AG08396 (cell line): ENCODE measurements around the gene PRG2.
"Not testable (repeated sequence)": the region's sequence is repeated elsewhere in the genome, so short reads cannot be mapped to it uniquely, and the experiment has no call there.

Experiments used
- DNase-seq: peaks from one replicate; pipeline ENCODE4 v3.0.0; 2012; ENCODE audit warnings: low spot score, mixed read lengths

The PRG2 gene

DNA sequence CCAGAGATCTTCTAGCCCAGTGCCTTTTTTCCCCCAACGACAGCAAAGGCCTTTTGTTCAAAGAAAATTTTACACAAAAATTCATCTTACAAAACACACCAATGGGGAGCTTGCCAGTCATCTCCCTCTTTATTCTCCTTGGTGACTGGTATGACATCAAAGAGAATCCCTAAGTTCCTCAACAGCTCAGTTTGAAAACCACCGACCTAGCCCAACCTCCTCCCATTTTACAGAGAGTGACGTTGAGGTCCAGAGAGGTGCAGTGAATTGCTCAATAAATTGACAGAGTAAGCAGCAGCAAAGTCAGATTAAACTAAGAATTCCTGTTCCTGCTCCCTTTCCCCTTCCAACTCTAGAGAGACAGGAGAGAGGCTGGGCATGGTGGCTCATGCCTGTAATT is 28.7 kb upstream of the PRG2 start:
- DNase-seq = no peak

DNA sequence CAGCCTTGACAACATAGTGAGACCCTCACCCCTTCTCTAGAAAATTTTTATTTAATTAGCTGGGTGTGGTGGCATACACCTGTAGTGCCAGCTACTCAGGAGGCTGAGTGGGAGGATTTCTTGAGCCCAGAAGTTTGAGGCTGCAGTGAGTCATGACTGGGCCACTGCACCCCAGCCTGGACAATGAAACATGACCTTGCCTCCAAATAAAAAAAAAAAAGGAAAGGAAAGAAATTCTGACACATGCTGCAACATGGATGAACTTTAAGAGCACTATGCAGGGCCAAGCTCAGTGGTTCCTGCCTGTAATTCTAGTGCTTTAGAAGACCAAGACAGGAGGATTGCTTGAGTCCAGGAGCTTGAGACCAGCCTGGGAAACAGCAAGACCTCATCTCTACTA is 27.7 kb upstream of the PRG2 start:
- DNase-seq = no peak

DNA sequence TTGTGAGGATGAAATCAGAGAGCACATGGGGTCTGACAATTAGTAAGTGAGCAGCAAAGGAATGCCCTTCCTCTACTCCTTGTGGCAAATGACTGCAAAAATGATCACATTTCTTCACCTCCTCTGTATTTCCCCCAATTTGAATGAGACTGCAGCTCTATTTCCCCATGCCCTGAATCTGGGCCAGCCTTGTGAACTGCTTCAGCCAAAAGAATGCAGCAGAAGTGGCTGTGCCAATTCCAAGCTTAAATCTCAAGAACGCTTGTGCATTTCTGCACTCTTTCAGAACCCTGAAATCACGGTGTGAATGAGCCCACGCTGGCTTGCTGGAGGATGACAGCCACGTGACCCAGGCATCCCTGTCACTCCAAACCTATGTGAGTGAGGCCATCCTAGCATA is 26.6 kb upstream of the PRG2 start:
- DNase-seq = peak; percentile 47

DNA sequence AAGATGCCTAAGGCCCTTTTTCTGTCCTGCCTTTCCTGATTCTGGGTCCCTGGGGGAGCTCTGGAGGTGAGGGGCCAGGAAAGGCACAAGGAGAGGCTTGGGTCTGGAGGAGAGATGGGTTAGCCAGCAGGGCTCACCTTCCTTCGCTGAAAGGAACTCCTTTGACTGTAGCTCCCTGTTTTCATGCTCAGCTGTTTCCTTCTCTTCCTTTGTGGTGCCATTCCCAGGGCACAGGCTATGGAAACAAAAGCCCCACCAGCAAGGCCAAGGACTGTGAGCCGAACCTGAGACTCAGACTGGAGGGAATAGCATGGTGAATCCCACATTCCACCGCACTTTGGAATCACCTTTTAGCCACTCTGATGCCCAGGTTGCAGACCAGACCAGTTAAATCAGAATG is 26.0 kb upstream of the PRG2 start:
- no peak for DNase-seq

DNA sequence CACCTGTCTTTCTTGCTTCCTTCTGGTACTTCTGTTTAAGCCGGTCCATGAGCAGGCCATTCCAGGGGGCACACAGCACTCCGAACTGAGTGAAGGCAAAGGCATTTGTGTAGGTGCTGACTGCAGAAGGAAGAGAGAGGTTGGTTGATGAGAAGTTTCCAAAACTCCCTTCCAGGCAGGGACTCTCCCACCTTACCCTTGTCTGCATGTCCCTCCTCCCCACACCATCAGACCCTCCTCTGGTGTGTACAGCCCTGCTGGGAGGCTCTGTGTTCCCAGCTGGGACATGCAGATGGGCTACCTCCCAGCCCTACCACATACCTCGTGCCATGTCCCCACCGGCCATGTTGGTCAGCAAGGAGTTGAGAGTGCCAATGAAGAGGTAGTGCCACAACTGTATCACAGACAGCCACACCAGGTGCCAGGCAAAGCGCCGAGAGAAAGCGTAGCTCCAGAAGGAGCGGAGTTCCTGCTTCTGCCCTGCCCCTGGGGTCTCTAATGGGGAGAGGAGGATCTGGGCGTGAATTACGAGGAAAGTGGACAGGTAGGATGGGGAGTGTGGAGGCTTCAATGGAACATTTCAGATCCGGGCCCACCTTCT is 24.3 kb upstream of the PRG2 start:
- no peak for DNase-seq

DNA sequence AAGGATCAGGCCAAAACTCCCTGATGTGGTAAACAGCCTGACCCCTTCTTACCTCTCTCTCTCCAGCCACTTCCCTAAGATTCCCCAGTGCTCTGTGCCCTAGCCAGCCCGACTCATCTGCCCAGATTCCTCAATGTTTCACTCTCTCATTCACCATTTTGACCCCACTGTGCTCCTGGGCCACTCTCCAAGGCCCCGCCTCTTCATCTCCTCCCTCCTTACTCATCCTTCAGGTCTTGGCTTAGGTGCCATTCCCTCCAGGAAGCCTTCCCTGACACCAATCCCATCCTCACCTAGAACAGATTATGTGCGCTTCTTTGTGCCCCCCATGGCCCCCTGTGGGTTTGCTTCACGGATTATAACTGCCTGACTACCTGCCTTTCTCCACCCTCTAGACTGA is 23.2 kb upstream of the PRG2 start:
- DNase-seq = no peak

DNA sequence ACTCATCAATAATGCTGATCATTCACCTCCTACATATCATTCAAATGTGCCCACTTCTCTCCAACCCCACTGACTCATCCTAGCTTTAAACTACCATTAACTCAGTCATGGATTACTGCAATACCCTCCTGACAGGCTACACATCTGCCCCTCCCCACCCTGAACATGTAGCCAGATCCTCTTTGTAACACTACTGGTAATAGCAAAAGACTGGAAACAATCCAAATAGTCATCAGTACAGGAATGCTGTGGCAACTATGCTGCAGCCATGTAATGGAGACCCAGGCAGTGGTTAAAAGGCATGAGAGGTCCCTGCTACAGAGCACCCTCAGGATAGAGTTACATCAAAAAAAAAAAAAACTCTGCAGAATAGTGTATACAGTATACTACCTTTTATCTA is 19.8 kb upstream of the PRG2 start:
- DNase-seq = peak; percentile 51

DNA sequence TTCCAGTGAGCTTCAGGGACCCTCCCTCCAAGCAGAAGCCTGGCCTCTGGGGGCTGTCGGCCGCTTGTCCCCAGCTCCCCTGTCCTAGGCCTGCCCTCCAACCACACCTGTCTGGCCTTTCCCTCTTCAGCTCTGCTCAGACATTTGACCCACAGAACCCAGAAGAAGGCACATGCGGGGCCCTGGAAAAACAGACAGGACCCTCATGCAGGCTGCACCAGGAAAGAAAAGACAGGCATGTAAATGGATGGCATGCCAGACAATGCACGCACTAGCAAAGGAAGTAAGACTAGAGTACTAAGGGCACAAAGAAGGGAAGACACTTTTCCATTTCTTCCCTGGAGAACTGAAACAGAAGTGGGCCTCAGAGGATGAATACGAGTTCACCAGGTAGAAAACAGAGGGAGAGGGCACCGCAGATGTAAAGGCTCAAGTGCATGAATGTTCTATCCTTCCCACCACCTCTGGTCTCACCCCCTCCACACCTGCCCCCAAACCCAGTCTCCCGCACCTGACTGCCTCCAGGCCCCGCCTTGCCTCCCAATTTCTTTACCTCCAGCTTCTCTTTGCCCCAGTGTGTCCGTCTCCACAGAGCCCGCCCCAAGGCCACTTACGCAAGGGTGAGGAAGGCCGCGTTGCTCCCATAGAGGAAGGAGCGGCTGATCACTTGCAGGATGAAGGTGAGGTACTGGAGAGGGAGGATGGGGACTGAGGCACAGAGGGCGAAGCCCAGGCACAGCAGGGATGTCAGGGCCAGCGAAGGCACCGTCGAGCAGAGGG is 19.1 kb upstream of the PRG2 start:
- DNase-seq = no peak

DNA sequence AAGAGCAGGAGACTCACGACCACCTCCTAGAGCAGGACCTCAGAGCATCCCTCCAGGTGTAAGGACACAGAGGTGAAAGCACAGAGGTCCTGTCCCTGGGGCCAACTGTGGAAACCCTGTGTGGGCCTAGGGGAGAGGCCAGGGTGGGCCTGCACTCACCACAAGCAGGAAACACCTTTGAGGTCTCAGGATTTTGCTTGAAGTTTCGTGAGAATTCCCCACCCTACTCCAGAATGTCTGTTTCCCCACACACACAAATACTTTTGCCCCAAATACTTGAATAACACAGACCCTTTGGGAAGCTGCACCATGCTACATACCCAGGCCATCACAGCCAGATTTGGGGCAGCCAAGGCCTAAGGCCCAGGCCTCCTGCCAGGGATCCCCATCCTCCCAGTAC is 18.3 kb upstream of the PRG2 start:
- DNase-seq = no peak

DNA sequence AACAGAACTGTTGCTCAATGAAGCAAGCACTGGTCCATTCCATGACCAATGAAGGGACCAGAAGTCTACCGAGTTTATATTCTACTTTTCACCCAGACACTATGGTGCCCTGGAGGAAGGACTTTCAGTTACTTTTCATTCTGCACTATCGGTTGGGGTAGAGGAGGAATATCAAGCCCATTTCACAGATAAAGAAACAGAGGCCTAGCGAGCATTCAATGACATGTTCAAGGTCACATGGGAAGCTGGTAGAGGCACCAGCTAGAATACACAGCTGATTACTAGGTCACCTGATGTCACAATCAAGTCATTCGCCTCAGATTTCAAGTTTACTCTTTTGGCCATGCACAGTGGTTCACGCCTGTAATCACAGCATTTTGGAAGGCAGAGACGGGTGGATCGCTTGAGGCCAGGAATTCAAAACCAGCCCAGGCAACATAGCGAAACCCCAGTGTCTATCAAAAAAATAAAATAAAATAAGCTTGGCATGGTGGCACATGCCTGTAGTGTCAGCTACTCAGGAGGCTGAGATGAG is 17.6 kb upstream of the PRG2 start:
- no peak for DNase-seq

DNA sequence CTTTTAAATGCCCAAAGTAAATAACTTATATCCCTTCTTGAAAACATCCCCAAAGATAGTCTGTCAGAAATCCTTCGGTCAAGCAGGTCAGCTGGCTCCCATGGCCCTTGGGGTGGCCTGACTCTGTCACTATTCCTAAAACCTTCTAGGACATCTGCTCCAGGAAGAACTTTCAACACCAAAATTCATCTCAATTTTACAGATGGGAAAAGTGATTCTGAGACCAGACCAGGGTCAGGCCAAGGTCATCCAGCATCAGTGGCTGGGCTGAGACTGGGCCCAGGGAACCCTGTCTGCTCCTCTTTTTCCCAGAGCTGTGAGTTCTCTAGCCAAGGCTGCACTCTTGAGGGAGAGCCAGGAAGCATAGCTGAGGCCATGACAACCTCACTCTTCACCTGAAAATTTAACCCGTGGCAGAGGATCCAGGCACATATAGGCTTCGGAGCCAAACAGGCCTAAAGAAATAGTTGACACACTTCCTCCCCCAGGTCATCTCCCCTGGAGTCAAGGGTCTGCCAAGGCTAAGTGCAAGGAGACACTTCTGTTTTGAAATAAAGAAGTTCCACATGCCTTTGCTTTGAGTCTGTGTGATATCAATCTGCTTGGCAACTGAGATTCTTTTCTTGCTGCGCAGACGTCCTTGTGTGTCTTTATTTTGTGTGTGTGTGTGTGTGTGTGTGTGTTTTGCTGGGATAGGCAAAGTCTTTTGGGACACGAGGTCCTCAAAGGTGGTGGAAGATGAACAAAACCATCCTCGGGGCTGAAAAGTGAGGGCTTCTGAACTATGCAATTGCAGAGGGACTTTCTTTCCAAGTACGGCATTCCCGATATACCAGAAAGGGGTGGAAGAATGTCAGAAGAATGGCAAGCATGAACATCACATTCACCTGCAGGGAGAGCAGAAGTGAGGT is 16.8 kb upstream of the PRG2 start:
- DNase-seq = no peak

DNA sequence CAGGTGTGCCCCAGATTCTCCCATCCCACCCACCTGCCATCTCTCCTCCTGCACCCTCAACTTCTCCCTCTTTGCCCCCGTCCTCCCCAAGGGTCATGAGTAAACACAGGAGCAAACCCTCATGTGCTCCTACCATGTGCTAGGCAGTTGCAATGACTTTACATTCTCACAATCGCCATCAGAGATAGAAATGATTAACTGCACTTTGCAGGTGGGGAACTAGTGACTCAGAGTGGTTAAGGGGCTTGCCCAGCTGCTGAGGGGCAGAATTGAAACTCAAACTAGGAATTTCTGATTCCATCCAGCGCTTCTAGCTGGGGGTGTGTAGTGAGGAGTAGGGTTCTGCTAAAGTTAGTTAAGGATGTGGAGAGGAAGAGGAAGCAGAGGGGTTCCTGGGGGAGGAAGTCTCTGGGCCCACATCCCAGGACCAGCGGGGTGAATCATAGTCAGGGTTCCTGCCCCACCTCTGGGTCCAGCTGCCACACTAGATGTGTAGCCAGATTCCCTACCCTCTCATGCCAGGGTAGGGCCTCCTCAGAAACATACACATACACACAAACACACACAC is 16.0 kb upstream of the PRG2 start:
- DNase-seq = no peak

DNA sequence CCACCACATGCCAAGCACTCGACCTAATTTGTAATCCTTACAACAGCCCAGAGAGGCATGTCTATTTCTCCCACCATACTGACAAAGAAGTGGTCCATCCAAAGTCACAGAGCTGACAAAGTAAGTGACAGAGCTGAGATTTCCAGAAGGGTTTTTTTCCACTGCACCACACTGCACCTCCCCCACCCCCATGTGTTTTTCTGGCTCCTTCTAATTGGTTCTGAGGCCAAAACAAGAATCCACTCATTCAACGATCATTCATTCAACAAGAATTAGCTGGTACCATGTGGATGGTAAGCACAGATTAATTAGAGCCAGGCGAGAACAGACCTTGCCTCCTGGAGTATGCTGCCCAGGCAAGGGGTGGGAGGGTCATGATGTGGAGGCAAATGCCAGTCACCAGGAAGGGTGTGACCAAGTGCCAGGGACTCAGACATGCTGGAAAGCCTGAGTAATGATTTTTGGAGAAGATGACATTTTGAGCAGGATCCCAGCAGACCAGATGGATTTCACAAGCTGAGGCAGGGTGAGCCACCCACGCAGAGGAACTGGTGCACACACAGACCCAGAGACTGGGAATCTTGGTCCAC is 14.9 kb upstream of the PRG2 start:
- DNase-seq = no peak

DNA sequence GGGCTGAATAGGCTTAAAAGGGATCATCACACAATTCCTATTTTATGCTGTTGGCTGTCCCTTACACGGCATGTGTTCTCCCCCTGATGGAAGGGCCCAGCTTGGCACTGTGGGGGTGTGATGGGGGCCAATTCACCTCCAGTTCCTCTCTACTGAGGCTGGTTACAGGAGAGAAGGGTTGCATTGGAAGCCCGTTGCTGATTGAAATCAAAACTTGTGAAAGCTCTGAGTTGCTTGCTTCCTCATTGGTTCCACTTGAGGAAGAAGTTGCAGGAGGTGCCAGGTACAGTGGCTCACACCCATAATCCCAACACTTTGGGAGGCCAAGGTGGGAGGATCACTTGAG is 13.3 kb upstream of the PRG2 start:
- no peak for DNase-seq

DNA sequence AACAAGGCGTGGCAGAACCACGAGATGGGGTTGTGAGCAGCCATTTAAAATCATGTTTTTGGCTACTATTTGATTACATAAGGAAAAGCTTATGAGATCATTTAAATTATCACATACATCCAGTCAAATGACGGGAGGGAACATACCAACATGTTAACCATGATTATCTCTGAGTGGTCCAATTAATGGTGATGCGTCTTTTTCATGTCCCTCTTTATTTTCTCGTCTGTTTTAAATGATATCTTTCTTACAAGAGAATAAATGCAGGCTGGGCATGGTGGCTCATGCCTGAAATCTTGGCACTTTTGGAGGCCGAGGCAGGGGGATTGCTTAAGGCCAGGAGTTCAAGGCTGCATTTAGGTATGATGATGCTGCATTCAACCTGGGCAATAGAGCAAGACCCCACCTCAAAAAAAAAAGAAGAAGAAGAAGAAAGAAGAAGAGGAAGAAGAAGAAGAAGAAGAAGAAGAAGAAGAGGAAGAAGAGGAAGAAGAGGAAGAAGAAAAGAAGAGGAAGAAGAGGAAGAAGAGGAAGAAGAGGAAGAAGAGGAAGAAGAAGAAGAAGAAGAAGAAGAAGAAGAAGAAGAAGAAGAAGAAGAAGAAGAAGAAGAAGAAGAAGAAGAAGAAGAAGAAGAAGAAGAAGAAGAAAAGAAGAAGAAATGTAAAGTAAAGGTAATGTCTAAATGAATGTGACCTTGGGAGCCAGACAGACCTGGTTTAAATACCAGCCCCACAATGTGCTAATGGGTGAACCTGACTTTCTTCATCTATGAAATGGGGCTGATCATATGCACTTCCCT is 12.8 kb upstream of the PRG2 start:
- not testable (repeated sequence) for DNase-seq

DNA sequence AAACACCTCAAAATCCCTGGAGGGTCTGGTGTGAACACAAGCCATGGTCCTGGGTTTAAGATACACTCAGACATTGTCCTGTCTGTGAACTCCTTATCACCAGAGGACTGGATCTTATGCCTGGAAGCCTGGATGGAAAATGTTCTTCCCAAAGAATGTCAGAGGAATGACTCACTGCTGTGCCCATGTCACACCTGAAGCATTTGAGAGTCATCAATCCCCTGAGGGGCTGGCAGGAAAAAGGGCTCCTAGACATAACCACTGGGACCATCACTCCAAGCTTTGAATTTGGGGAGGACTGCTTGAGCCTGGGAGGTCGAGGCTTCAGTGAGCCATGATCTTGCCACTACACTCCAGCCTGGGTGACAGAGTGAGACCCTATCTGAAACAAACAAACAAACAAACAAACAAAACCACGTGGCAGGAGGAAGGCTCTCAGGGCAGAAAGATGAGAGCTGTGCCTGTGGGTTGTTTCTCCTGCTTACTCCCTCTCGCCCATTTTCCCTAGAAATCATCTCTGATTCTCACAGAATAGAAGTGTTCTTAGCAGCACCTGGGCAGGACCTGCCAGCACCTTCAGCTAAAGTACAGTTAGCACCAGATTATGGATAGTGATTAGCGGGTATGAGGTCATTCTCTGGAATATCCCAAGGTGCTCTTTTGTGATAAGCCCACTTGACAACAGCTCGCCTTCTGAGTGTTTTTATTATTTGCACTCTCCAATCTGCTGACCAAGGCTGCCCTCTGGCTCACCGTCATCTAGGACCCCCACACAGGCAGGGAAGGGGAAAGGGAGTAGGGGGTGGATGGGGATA is 11.9 kb upstream of the PRG2 start:
- DNase-seq = no peak

DNA sequence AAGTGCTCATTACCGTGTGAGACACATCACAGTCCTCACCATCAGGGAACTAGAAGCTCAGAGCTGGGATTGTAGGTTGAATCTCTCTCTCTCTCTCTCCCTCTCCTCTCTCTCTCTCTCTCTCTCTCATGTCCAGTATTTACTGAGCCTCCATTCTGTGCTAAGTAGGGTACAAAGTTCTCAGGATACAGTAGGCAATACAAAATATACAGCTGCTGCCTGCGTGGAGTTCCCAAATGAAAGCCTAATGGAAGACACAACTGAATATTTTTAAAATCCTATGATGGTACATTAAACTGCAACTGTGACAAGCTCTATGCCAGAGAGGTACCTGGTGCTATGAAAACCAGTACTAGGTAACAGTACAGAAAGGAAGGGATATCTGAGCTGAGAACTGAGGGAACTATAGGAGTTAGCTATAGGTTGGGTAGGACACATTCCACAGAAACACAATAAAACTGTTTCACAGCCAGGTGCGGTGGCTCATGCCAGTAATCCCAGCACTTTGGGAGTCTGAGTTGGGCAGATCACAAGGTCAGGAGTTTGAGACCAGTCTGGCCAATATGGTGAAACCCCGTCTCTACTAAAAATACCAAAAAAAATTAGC is 9.6 kb upstream of the PRG2 start:
- no peak for DNase-seq

DNA sequence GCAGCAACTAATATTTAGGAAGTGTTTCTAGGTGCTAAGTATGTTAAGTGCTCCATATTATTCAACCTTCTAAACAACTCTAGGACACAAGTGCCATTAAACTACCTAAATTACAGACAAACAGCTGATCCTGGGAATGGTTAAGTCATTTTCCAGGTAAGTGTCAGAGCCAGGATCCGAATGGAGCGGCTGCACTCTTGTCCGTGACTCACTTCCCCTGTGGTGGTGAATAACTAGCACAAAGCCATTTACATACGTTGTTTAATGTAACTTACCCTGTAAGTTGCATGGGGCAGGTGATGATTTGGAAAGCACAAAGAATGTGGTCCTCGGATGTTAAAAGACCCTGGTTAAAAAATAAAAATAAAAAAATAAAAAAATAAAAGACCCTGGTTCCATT is 8.8 kb upstream of the PRG2 start:
- DNase-seq = no peak

DNA sequence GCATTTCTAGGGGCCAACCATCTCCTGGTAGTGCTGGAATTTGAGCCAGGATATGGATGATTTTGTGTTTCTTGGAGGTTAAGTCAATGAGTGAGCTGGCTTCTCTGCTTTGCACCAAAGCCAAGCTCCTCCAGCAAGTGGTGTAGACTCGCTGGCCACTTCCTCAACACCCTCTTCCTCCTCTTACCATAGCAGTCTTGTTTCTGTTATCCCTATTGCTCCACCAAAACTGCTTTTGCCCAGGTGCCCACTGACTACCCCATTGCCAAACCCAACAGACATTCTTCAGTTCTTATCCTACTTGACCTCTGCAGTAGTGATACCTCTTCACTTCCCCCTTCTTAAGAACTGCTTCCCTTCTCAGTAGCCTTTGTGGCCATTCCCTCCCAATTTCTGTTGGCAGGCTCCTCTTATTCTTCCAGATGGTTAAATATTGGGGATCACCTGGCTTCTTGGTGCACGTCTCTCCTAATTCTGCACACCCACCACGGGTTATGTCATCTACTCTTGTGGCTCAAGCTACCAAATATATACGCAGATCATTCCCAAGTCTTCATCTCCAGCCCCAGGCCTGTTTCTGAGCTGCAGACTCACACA is 7.0 kb upstream of the PRG2 start:
- DNase-seq = no peak

DNA sequence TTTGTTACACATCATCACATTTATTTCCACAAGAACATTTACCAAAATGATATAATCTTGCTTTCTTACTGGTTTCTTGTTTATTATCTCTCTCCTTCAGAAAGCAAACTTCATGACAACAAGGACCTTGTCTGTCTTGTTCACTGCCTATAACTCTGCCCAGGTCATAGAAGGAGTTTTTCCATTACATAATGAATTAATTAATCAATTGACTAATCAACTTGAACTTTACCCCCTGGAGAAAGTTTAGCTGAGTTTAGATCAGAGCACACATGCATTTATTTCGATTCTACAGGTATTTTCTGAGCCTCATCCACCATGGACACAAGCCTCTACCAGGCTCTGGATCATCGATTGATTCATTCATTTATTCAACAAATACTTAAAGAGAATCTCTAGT is 6.3 kb upstream of the PRG2 start:
- DNase-seq = no peak
